Mucosa of gallbladder (tissue), 1 donor: ENCODE data around the gene STOM. TPM values are rescaled to one million over a fixed set of nuclear protein-coding genes. Genes with fewer than 3 reads are reported as not detected.
"Not testable (repeated sequence)": the region's sequence is repeated elsewhere in the genome, so short reads cannot be mapped to it uniquely, and the experiment has no call there.

Experiments used
- DNase-seq: peaks from one replicate; pipeline ENCODE4 v3.0.0-alpha.2; 2020; ENCODE audit warnings: low spot score
- total RNA-seq: library from RNA; stranded (reverse); gene quantifications from one replicate; pipeline ENCODE4 v1.2.1, GENCODE V29; 2021
- donor health status: DM: no; HTN: no; CAD: no.

The STOM gene
- total RNA-seq, 1 donor from 2014 or later, result 259 TPM

DNA sequence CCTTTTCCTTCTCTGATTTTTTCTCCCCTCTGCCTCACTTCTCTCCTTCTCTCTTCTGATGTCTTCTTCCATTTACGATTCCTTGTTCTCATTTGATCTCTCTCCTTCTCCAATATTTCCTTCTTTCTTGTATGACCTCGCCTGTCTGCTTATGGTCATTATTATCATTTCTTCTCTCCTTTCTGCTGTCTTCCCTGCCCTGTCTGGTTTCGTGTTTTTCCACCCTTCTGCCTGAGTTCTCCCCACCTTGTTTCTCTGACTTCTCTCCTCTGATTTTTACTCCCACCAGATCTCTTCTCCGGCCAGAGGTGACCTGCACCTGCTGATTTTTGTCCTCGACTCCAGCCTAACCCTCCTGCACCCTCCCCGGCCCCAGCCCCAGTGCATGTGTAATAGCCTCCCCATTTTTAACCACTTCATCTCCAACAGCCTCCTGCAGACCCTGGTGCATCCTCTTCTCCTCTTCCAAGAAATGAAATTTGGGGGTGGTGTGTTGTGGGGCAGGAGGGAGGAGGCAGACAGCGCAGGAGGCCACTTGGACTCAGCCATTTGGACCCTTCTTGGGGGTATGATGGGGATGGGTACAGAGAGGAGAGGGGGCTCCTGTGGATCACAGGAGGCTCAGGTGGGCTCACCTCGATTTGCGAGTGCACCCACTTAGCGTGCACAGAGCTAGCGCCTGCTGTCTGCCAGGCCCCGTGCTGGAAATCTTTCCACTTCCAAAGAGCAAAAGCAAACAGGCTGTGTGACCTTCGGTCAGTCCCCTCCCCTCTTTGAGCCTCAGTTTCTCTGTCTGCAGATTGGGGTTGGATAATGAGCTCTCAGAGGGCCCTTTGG lies 69.5 kb downstream of the STOM start:
- no peak for DNase-seq

GRCh38 chr9:121299467-121300282 lies 70.4 kb downstream of the STOM start:
- peak; percentile 52 for DNase-seq

DNA sequence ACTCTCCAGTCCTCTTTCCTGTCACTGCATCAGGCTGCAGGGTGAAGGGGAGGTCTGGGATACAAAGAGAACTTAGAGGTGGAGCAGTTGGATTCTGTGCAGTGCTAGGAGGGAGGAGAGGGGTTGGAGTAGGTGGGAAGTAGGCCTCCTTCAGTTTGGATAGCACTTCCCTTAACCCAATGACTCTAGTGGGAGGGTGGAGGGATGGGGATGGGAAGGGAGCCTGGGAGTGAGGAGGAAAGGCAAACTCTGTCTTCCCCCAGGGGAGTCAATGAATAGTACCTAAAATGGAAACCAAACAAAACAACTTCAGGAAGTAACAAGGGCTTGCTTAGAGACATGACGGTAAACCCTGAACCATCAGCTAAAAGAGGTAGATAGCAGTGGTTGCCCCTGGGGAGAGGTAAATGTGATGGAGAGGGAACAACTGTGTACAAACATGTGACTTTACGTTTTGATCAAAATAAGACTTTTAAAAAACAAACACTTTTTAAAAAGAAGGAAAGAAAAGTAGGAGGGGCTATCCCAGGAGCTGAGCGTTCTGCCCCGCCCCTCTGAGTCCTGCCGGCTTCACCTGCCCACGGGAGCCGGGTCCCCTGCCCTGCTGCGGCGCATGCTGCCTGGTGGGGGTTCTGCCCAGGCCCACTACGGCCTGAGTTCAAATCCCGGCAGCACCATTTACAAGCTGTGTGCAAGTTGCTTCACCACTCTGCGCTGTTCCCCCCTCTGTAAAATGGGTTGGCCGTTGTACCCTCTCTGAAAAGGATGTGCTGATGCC lies 71.2 kb downstream of the STOM start:
- no peak for DNase-seq

- no peak for DNase-seq
These were observed 72.0 kb downstream of the STOM start for GRCh38 chr9:121298016-121298538.

DNA sequence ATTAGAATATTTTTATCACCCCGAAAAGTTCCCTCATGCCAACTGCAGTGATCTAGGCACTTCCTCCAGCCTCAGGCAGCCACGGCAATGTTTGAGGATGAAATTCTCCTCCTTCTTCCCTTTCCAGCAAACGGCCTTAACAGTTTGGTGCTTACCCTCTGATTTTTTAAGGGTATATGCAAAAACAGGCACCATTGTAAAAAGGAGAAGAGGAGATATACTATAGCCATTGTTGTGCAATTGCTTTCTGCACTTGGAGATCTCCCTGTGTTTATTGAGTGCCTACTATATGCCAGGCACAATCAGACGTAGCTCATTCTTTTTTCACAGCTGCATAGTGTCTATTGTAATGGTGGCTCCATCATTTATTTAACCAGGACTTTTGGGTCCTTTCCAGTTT lies 72.7 kb downstream of the STOM start:
- no peak for DNase-seq

DNA sequence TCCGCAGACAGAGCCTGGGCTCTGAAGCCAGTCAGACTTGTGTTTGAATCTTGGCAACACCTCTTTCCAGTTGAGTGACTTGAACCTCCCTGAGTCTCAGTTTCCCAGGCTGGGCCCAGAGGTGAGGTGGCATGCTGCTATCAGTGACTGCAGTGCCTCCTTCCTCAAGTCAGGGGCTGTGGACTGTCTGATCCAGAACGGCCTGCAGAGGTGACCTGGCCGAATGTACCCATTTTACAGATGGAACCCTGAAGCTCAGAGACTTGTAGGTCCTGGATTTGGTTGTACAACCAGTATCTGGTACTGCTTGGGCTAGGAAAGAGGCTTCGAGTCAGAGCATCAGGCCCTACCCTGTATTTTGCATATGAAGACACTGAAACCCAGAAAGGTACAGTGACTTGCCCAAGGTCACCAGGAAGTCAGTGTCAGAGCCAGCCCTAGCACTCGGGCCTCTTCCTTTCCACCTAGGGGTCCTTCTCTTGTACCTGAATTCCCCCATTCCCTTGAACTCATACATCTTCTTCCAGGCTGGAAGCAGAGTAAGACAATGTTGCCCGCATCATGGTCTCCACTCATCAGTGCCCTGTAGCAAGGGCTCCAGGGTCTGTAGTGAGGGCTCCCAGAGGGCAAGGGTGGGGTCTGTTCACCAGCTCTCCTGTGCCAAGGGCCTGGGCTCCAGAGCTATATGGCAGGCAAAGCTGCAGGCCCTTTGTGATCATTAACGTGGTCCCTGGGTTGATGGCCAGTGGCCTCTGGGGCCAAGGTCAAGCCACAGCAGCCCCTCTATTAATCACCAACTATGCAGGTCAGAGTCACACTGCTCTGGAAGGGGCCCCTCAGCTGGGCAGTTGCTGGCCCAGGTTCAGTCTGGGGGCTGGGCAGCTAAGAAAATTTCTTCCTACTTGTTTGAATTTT lies 73.6 kb downstream of the STOM start:
- no peak for DNase-seq

- DNase-seq, result no peak
These were observed 74.3 kb downstream of the STOM start for GRCh38 chr9:121295662-121296191.

- DNase-seq, result peak; percentile 56
These were observed 75.0 kb downstream of the STOM start for GRCh38 chr9:121294866-121295661.

- DNase-seq, result no peak
These were observed 75.8 kb downstream of the STOM start for GRCh38 chr9:121294151-121294743.

DNA sequence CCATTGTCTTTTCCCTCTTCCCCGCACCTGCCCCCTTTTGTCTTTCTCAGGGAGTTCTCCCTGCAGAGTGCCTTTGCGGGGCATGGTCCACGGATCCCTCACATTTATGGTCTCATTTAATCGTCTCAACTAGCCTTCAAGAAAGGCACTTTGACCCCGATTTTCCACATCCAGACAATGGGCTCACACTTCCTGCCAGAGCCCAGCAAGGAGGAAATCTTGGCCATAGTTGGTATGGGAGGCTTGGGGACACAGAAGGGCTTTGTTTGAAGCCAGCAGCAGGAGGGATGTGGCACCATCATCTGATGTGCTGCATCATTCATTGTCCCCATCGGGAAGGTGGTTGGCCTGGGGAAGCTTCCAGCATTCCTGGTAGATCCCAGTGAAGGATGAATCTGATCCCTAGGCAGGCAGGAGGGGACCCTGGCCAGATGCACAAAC lies 77.2 kb downstream of the STOM start:
- DNase-seq, result no peak

DNA sequence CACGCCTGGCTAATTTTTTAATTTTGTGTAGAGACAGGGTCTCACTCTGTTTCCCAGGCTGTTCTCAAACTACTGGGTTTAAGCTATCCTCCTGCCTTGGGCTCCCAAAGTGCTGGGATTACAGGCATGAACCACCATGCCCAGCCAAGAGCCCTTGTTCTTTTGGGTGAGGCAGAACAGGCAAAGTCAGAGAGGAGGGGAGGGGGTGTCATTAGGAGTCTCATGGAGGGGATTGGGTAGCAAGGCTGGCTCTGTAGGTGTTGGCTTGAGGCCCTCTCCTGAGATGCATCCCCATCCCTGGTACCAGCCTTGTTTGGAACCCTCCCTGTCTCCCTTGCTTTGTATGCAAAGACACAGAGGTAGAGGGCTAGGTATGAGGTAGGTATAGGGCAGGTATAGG lies 78.0 kb downstream of the STOM start:
- no peak for DNase-seq

DNA sequence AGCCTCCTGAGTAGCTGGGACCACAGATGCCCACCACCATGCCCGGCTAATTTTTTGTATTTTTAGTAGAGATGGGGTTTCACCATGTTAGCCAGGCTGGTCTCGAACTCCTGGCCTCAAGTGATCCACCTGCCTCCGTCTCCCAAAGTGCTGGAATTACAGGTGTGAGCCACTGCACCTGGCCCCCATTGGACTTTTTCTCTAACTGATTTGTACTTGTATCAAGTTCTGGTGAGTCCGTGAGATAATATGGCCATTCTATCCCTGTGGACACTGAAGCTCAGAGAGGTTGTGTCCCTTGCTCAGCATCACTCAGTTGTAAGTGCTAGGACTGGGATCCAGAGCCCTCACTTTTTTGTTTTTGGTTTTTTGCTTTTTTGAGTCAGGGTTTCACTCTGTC lies 78.5 kb downstream of the STOM start:
- not testable (repeated sequence) for DNase-seq

DNA sequence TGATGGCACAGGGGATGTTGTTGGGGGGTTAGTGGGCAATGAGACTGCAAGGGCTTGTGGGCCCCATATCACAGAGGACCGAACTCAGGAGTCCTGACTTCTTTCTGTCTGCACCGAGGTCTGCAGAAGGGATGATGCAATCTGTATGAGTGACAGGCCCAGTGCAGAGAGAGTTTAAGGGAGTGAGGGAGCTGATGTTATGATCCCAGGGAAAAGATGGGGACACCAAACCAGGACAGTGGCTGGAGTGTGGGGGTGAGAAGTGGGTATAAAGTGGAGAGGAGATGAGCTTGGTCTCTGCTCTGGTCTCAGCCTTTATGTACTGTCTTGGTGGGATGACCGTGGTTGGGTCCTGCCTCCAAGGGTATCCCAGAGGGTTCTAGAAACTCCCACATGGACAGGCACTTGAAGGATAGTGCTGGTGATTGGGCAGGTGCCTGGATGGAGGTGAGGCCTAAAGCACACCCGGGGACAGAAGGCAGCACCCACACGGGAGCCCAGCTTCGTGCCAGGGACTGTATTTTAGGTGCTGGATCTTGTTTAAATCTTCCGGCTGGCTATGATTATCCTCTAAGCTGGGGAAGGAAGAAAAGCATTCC lies 80.2 kb downstream of the STOM start:
- no peak for DNase-seq

DNA sequence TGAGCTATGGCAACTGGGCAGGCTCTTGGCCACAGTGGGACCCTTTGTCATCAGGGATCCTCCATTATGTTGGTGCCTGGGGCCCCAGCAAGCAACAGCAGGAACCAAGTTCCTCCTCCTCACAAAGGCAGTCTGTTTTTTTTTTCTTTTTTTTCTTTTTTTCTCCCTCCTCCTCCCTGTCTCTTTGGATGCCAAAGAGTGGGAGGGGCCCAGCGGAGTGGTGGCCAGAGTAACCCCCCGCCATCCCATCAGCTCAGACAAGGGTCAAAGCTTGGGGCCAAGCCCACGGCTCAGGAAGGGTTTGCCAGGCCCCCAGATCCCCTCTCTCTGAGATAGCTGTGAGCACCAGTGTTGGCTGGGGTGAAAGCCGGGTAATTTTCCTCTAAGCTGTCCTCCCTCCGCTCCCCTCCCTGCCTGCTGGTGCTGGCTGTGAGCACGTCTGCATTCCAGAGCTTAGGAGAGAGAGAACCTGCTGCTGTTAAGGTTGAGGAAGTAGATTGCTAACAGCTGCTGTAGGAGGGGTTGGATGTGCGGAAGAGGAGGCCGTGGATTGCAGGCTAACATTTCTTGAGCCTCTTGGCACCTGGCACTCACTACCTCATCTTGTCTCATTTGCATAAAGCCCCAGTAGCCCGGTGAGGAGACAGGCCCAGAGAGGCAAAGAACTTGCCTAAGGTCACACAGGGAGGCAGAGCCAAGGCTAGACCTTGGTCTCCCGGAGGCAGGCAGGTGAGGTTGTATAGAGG lies 80.9 kb downstream of the STOM start:
- peak; percentile 77 for DNase-seq
